Measurements from ENCODE around the gene SPRTN. TPM values are rescaled to one million over a fixed set of nuclear protein-coding genes. Genes with fewer than 3 reads are reported as not detected.

The SPRTN gene
- total RNA-seq, 1 donor from 2014 or later: 22.6 TPM

- Histone ChIP-seq H3K4me1 (peaks cover 61% of the 10 kb centered on the region), H3K27ac (no peak overlapping the region), H3K4me3 (peak overlapping the region; percentile 72 to 95), H3K27me3 (no peaks in the 10 kb centered on the region), H3K36me3 (no peaks in the 10 kb centered on the region), H3K9me3 (no peaks in the 10 kb centered on the region)
- TF ChIP-seq CTCF (IDR thresholded peaks at IDR 0.05): no peak
- TF ChIP-seq POLR2AphosphoS5 (IDR thresholded peaks at IDR 0.05; ENCODE audit: insufficient read depth in 1 of 2, low read depth in 1 of 2): no peak
- TF ChIP-seq POLR2A (IDR thresholded peaks at IDR 0.05): no peak
- intact Hi-C loops (cut with DNase I): loop anchor here (10.0 kb wide), 1 partner anchor 200 kb away; no protein-coding TSS in a partner anchor
- DNase-seq (ENCODE audit: extremely low spot score in 2 of 2): no peak
Observed at GRCh38 chr1:231334952-231335351, 3.1 kb upstream of the SPRTN start.

GRCh38 chr1:231335663-231336602 is 2.2 kb upstream of the SPRTN start:
- Histone ChIP-seq H3K27me3 (no peaks in the 10 kb centered on the region), H3K4me3 (peak overlapping the region; percentile 72 to 95), H3K4me1 (peaks cover 67% of the 10 kb centered on the region), H3K9me3 (no peaks in the 10 kb centered on the region), H3K27ac (no peak overlapping the region), H3K36me3 (no peaks in the 10 kb centered on the region)
- intact Hi-C loops (cut with DNase I): loop anchor here (10.0 kb wide), 1 partner anchor 199 kb away; no protein-coding TSS in a partner anchor
- DNase-seq (ENCODE audit: extremely low spot score in 2 of 2): no peak
- TF ChIP-seq POLR2AphosphoS5 (IDR thresholded peaks at IDR 0.05; ENCODE audit: insufficient read depth in 1 of 2, low read depth in 1 of 2) (no peak), CTCF (IDR thresholded peaks at IDR 0.05) (no peak), POLR2A (IDR thresholded peaks at IDR 0.05) (no peak)

DNA sequence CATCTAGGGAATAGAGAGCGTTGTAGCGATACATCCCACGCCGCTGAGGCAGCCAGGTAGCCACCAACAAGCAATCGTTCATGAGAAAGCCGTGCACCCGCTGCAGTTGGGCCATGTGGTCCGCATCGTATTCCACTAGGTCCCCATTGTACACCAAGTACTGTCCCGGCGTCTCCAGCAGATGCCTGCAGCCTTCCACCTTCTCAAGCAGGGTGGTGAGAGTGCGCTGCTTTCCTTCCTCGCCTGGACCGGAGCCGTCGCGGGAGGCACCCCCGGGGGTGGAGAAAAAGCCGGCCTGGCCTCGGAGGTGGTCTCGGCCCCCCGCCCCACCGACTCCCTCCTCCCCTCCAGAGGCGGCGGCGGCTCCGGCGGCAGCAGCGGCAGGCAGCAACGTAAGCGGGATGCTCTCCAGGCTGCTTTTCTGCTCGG is 1.0 kb upstream of the SPRTN start:
- H3K27me3 ChIP-seq: no peaks in the 10 kb centered on the region
- TF ChIP-seq POLR2A (IDR thresholded peaks at IDR 0.05) (no peak), CTCF (IDR thresholded peaks at IDR 0.05) (no peak), POLR2AphosphoS5 (IDR thresholded peaks at IDR 0.05; ENCODE audit: insufficient read depth in 1 of 2, low read depth in 1 of 2) (no peak)
- H3K4me1 ChIP-seq: peaks cover 67% of the 10 kb centered on the region
- H3K36me3 ChIP-seq: no peaks in the 10 kb centered on the region
- peak overlapping the region; percentile 72 to 95 for H3K4me3 ChIP-seq
- intact Hi-C loops (cut with DNase I): loop anchor here (10.0 kb wide), 1 partner anchor 198 kb away; no protein-coding TSS in a partner anchor
- peak overlapping the region; percentile 77 for H3K27ac ChIP-seq
- DNase-seq (ENCODE audit: extremely low spot score in 2 of 2): no peak
- no peaks in the 10 kb centered on the region for H3K9me3 ChIP-seq

DNA sequence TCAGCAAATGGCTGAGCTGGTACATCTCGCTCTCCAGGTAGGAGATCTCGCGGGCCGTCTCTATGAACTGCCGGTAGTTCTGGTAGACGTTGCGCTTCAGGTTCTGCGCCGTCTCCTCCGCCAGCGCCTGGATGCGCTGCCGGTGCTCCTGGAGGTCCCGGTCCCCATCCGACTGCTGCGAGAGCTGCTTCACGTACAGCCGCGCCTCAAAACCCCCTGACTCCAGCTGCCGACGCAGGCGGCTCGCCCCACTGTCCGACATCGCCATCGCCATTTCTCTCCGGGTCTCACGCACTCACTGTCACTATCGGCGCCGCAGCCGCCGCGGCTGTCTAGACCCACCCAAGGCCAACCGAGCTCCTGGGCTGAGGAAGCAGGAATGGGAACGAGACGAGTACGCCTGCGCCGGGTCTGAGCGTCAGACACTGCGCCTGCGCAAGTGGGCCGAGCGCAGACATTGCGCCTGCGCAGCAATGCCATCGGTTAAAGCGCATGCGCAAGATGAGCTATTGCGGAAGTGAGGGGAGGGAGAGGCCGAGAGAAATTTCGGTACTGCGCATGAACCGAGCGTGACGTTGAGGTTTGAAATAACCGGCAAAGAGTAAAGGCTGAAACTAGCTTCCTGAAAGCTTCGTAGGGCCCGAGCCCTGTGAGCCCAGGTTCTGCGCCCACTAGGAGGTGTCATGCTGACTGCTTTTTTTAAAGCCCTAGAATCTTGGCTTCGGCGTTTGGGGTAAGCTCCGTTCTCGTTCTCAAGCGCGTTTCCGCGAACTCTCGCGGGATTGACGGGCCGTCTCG is 422 bp upstream of the SPRTN start, which contains the start of gene EXOC8:
Gene EXOC8 (minus strand): TSS at position 381 of the 798 bp plus-strand sequence. CDS start 107 bp downstream, at position 274.
- no peaks in the 10 kb centered on the region for H3K27me3 ChIP-seq
- H3K36me3 ChIP-seq: no peaks in the 10 kb centered on the region
- TF ChIP-seq POLR2A (IDR thresholded peaks at IDR 0.05) (peak in 1 of 2 donors; percentile 81), POLR2AphosphoS5 (IDR thresholded peaks at IDR 0.05; ENCODE audit: insufficient read depth in 1 of 2, low read depth in 1 of 2) (peak; percentile 98 to 100), CTCF (IDR thresholded peaks at IDR 0.05) (no peak)
- intact Hi-C loops (cut with DNase I): loop anchor here (10.0 kb wide), 1 partner anchor 197 kb away; no protein-coding TSS in a partner anchor
- peak within 1 kb of the TSS; percentile 77 for H3K27ac ChIP-seq
- peaks cover 66% of the 10 kb centered on the region for H3K4me1 ChIP-seq
- no peaks in the 10 kb centered on the region for H3K9me3 ChIP-seq
- DNase-seq (ENCODE audit: extremely low spot score in 2 of 2): peak; percentile 96 to 98
- H3K4me3 ChIP-seq: peak within 1 kb of the TSS; percentile 72 to 95
